AG08396 (cell line): ENCODE results near the gene SRGAP3.

Experiments
- DNase-seq: peaks from one replicate; pipeline ENCODE4 v3.0.0; 2012; ENCODE audit warnings: low spot score, mixed read lengths

The SRGAP3 gene

DNA sequence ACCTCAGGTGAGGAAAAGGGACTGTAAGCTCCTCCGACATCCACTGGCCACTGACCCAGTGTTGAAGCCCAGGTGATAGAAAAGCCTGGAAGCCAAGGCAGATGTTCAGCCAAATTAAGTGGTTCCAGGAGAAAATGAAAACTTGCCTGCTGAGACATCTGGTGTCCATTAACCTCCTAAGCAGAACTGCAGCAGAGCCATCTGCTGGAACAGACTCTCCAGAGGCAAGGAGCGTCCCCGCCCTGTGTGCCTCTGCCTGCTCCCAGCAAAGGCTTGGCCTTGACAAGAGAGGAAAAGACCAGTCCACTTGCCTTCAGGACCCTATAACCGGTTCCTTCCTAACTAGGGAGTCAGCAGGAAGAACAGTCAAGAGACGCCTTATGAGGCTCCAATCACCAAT lies 48.2 kb downstream of the SRGAP3 start:
- DNase-seq, result no peak

DNA sequence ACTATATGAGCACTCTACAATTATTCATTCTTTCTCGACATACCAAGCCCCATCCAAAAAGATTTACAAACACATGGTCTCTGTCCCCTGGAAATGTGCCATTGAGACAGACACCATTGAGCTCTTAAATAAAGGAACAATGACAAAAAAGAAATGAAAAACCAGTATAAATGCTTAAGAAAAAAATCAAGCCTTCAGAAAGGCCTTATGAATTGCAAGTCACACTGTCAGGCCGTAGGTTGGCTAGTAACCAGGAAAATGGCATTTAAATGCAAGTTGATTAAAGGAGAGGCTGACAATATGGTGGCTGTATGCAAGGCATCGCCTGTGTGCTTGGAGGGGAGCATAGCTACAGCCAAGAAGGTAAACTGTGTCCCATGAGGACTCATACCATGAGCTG lies 49.7 kb downstream of the SRGAP3 start:
- no peak for DNase-seq

DNA sequence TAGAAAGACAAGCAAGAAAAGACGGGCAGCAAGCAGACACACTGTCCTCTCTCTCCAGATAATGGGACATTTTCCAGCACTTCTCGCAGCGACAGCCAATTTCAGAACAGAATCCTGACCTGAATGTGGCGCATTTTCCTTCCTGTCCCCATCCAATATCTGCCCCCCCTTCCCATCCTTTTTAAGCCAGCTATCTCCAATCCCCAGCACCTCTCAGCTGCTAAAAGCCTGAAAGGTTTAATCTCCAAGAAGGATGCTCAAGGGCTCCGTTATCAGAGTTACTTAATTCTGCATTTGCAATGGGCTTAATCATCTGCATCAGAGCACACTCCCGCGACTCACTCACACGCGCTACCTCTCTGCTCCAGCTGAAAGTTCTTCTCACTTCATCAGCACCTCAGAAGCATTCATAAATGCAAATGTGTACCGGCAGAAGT lies 50.5 kb downstream of the SRGAP3 start:
- no peak for DNase-seq

DNA sequence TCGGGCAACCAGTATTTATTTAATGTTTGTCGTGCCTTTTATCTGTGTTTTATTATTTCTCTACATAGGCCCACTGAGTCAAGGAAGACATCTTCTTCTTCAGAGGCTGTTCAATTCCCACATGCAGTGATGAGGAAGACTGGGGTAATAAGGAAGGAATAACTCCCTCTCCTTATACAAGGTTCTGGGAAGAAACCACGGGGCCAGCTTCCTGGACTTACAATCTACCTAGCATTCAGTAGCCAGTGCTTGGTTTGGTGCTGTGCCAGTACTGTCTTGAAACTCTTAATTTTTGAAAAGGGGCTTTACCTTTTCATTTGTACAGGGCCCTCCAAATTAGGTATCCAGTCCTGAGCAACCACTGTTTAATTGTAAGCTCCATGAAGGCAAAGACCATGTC lies 51.2 kb downstream of the SRGAP3 start:
- DNase-seq, result no peak

DNA sequence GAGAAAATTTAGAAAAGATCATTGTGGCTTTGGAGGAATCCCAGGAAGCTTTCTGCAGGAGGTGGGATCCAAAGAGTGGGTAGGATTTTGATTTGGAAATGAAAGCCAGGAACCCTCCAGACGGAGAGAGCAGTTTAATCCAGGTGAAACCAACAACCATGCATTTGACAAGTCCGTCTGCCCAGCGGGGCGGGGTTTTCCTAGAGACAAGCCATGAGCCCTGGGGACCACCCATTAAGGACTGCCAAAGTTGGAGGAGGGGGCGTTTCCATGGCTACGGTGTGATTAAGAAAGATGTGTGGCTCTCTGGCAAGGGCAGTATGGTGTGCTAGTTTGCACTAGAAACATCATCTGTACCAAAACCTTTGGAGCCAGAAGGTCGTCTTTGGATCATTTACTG lies 53.4 kb downstream of the SRGAP3 start:
- no peak for DNase-seq

DNA sequence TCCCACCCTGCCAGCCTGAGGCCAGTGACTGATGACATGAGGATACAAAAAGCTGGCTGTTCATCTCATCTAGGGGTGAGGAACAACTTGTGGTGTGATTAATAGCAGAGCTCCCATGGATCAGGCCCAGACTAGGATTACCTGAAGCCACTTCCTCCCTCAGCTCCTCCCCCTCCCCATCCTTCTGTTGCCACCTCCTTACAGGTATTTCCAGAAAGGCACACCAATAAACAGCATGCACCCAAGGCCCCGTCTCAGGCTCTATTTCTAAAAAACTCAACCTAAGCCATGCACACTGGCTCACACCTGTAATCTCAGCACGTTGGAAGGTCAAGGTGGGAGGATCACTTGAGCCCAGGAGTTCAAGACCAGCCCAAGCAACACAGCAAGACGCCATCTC lies 54.1 kb downstream of the SRGAP3 start:
- DNase-seq, result no peak

DNA sequence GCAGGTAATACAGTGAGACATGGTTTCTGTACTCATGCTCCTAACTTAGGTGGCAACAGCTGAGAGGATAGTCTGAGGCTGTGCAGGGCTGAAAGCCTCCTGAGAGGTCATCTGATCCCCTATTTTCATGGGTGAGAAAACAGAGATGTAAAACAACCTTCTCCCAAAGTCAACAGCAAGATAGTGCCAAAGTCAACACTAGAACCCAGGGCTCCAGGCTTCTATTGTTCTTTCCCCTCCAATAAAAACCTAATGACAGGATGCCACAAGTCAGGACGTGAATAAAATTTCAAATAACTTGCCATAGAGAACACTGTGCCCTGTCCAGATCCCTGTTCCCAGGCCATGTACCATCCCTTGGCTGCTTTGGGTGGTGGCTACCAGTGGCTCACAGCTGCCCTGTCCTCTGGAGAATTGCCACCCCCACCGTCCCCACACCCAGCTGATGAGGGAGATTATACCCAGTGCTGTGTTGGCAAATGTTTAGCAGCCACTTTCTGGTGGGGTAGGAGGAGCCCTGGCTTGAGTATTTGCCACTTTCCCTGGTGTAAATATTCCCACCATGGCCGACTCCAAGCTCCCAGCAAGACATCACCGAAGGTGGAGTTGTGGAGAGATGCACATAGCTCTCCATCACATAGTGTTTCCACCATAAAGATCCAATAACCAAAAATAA lies 54.8 kb downstream of the SRGAP3 start:
- no peak for DNase-seq

DNA sequence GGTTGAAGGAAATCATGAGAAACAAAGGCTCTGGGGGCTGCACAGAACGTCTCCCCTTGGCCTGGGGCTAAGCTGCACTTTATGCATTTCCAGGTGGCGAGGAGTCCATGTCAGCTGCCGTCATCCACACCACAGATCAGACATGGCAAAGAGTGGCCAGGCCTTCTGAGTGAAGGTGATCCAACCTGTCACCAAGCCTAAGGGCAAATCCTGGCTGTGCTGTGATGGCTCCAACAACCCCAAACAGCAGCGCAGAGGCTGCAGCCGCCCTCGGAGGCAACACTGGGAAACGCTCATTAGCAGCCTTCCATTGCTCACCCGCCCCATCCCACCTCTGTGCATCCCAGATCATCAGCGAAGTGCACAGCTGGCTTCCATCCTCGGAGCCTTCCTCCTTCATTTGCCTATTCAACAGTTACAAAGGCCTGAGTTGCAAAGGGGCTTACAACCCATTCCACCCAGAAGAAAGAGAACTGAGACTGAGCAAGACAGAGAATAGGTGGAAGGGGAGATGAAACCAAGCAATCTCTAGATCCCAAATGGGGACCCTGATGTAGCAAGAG lies 55.7 kb downstream of the SRGAP3 start:
- no peak for DNase-seq

DNA sequence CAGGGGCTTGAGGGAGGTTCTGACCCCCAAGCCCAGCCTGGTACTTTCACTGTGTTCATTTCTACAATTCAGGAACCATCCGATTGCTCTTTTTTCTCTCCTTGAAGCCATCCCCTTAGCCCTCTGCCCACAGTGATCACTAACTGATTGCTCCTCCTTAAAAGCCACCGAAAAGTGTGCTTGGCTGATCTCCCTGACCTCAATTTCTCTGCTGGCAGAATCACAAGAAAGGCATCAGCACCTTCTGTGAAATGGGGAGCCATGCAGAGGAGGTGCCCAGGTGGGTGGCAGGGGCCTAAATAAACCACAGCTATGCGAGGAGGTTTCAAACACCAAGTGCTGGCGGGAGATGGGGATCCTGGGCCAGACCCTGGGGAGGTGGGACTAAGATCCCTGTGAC lies 56.2 kb downstream of the SRGAP3 start:
- DNase-seq, result no peak

DNA sequence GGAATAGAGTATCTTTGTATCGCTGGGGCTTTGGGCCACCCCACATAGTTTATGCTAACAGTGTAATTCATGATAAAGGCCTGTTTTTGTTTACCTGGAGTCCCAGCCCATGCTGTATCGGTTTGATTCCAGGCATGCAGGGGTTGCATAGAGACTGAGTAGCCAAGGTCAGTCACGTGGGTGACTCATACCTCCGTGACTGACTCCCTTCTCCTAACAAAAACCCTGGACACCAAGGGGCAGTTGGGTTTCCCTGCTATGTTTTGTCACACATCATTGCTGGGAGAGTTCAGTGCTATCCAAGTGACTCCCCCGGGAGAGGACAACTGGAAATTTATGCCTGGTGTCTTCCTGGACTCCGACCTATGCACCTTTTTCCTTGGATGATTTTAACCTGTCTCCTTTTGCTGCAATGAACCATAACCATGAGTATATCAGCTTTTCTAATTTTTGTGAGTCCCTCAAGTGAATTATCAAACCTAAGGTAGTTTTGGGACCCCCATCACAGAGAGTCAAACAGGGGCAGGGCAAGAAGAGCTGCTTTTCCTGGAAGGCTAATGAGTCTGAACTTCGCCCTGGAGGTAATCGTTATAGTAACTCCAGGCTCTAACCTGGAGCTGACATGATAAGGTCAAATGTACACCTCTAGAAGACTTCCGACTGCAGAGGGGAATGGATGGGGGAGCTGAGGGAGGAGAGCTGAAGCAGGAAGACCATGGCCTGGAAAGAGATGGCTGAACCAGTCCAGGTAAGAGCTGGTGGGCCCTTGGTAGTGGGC lies 57.0 kb downstream of the SRGAP3 start:
- DNase-seq, result no peak

DNA sequence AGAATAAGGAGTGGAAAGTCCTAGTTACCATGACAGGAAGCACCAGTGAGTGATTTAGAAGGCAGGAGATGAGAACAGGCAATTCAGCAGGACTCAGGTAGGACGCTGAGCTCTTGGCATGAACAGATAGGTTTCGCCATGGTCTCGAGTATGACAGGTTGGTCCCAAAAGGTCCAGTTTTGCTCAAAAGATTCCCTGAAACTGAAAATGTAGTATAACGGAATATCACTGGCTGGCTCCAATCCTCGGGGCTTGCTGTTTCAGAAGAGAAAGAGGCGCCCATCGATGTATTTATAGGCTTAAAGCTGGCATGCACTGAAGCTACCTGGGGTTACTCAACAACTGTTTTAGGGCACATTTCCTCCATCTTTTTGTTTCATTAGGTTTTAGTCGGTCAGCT lies 59.2 kb downstream of the SRGAP3 start:
- no peak for DNase-seq

DNA sequence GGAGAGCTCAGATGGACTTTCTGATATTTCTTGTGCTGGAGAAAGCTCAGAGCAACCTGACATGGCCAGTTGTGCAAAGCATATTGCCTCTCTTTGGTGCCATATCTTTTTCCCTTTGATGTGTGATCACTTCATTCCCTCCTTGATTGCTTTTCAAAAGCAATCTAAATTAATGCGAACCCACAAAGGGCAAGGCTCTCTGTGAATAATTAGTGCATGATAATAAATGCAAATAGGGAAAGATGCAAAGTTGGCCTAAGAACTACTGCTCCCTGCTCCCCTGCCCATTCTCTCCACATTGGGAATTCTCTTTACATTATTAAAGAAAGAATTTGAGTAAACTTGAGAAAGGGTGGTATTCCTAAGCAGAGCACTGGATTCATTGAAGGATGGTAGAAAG lies 60.9 kb downstream of the SRGAP3 start:
- DNase-seq, result no peak

DNA sequence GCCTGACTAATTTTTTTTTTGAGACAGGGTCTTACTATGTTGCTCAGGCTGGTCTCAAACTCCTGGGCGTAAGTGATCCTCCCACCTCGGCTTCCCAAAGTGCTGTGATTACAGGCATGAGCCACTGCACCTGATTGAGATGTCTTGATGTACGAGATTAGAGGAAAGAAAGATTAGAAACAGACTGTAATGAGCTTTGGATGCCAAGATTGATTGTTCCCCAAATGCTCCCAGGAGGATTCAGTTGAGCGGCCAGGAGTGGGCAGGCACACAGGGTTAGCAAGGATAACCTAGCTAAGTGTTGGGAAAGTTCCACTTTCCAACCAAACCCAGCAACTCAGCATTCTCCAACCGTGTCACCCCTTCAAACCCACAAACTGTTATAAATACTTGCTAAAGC lies 63.7 kb downstream of the SRGAP3 start:
- DNase-seq, result no peak

DNA sequence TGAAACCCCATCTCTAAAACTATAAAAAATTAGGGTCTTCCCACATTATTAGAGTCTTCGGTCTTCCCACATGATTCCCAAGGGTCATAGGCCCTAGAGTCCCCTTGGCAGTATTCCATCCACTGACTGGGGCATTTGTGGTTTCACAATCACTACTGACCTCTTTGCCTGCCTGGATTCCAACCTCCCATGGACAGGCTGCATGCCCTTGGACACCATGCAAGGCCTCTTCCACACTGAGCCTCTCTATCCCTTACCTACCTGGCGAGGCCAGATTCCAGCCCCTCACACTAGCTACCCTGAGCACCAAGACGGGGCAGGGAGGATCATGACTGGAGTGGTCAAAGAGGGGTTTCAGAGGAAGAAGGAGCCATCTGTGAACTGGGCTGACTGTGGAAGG lies 64.4 kb downstream of the SRGAP3 start:
- DNase-seq, result no peak

DNA sequence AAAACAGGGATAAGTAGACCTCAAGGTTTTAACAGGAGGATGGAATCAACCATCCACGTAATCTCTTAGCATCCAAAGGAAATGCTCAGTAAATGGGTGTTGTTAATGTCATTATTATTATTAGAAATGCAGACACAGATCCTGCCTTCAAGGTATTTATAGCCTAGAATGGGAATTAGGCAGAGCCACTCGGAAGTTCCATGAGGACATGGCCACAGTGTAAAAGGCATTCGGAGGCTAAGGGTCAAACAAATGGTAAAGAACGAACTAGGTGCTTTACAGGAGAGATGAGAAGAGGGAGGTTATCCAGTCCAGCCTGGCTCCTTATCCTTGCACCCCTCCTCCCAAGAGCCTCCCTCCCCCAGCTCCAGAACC lies 65.0 kb downstream of the SRGAP3 start:
- no peak for DNase-seq

DNA sequence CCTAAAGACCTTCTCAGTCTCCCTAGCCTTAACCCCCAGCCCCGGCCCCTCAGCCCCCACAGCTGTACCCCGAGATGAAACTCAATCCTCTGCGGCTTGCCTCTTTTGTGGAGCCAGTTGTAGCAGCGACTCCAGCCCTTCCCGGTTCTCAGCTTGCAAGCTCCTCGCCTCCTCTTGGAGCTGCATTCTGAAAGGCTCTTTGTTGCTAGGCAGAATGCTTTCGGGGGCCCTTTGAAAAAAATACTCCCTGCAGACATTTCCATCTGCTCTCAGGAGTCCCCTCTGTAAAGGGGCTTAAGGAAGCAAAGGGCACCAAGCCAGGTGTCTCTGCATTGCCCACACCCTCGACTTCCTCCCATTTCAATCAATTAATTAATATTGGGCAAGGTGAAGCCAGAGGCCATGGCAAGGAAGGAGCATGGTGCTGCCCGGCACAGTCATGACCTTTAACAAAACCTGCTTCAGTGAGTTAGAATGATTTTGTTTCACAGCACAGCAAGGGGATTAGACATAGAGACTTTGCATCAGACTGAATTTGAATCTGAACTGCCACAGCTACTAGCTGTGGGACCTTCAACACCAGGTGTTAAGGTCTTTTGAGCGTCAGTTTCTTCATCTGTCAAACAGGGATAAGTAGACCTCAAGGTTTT lies 65.5 kb downstream of the SRGAP3 start:
- no peak for DNase-seq

DNA sequence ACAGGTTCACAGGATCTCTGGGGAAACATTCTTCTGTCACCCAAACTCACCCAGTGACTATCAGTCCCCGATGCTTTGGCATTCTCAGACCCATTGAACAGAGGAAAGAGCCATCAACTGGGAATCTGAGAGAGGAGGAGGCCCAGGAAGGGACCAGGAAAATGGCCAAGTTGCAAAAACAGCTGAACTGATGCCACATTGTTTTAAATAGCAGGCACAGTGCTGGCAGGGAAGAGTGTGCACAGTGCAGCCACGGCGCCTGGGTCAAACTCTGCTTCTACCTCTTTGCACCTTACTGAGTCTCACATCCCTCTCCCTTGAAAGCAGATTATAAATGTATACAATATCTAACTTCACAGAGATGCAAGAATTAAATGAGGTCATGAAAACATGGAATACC lies 66.4 kb downstream of the SRGAP3 start:
- DNase-seq, result no peak

DNA sequence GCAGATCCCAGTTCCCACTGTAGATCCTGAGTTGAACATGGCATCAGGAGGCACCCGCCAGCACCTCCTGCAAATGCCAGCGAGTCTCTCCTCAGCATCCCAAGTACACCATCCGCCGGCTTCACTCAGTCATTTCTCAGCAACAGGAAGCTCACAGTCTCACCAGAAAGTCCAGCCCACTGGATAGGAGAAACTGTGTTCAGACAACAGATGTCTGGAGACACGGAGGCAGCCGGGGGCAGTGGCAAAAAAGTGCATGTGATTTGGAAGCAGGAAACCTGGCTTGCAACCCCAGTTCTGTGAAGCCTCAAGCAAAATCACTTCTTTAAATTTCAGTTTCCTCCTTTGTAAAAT lies 68.7 kb downstream of the SRGAP3 start:
- no peak for DNase-seq

DNA sequence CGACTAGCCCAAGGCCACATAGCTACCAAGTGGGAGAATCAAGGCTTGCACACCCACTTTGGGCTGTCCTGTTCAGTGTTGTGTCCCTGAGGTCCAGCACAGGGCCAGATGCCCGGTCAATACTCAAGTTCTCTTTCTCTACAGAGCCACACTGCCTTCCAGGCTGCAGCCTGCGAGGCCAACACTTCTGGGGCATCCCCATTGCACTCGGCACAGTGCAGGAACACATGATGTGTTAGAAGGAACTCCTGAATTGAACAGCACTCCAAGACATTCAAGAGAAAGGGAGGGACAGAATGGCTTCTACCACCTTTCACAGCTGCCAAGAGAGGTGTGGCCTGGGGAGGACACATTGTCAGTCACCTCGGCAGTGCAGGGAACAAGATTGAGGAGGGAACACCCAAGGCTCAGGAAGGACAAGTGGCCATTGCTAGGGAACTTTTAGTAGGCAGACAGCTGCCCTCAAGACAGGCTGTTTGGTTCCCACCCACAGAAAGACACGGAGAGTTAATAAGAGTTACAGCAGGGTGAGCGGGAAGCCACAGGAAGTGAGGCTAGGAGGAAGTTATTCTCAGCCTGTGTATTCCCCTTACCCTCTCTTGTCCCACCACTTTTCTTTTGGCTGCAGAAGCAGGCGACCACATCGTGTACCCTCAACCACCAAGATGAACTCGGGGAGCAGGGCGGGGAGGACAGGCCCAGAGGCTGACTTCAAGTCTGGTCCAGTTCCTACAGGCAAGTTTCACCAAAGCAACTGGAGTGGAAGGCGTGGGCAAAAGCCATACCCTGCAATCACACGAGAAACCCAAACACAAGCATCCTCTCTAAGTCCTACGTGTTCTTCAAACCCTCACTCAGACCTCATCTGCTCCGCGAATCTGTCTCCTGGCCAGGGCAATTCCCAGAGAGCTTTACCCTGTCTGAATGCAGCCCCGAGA lies 69.4 kb downstream of the SRGAP3 start:
- DNase-seq, result no peak

DNA sequence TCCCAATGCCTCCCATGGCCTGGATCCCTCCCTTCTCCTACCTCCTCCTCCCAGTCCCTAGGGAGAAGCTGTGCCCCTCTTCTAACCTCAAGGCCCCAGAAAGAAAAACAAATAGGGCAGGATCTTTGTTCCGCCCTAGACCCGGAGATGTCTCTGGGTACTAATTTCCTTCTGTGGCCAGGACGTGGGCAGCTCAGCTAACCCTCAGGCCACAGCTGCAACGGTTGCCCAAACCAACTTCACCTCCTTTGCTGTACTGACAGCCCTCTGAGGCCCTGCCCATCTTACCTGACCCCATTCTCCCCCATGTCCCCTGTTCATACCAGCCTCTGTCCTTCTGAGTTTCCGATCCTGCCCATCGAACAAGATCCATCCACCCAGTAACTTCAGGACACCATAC lies 70.7 kb downstream of the SRGAP3 start:
- DNase-seq, result no peak

DNA sequence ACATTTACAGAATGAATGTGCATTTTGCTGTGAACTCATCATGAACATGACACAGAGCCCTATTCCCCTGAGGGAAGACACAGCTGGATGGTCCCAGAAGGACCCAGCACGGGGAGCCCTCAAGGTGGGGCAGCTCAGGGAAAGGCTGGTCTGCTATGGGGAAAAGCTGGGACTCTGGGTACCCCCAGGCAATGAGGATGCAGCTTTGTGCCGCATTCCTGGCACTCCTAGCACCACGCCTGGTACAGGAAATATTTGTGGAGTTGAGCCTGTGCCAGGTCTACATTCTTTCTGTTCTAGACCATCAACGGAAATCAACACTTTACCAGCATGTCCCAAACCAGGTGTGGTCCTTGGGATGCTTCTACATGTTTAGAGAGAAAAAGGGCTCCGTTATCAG lies 74.0 kb downstream of the SRGAP3 start:
- DNase-seq, result no peak

DNA sequence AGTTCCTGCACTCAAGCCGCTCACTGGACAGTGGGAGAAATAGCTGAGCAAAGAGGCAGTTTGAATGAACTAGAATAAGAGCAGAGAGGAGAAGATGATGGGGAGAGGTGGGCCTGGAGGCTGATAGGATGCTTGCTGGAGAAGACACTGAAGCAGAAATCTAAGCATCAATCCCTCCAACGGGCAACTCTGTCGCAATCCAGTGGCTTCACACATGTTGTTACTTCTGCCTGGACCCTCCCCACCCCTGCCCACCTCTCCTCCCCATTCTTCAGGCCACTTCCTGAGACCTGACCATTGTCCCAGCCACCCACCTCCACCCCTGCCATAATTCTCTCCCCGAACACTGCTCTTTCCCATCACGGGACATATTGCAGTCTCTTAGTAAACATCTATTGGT lies 76.0 kb downstream of the SRGAP3 start:
- no peak for DNase-seq
